ENCODE data around the gene CERKL. TPM values are rescaled to one million over a fixed set of nuclear protein-coding genes. Genes with fewer than 3 reads are reported as not detected.

Gene CERKL
- total and polyA plus RNA-seq, 2 experiments from 2014 or later, result 1.9 to 2.3 TPM

- WGBS (ENCODE audit: low lambda C conversion rate, missing lambda C conversion rate), result 72% methylated on average over 6 of the region's 6 CpGs
- Histone ChIP-seq H3K4me1 (ENCODE audit: insufficient read depth) (peaks cover 13% of the 10 kb centered on the region), H3K9me3 (ENCODE audit: low read depth) (no peaks in the 10 kb centered on the region), H2AFZ (no peak overlapping the region), H3K27ac (no peak overlapping the region), H3K36me3 (replicated peaks; ENCODE audit: insufficient read depth, low read depth) (no peaks in the 10 kb centered on the region), H3K9me2 (replicated peaks; ENCODE audit: insufficient read depth) (no peaks in the 10 kb centered on the region), H3K79me2 (no peaks in the 10 kb centered on the region), H3K4me3 (no peak overlapping the region), H3K27me3 (peaks cover 90% of the 10 kb centered on the region), H3K4me2 (no peak overlapping the region), H4K20me1 (ENCODE audit: insufficient read depth, poor library complexity, severe bottlenecking) (no peaks in the 10 kb centered on the region)
- TF ChIP-seq EZH2 (IDR thresholded peaks at IDR 0.05; ENCODE audit: borderline replicate concordance) (no peak), CTCF (IDR thresholded peaks at IDR 0.05; ENCODE audit: poor library complexity) (no peak), EZH2phosphoT487 (IDR thresholded peaks at IDR 0.05; ENCODE audit: low read depth, severe bottlenecking, unreplicated experiment) (no peak)
- no peak for DNase-seq (ENCODE audit: low spot score)
Observed at GRCh38 chr2:181686576-181687185, 29.8 kb upstream of the CERKL start.

- DNase-seq (ENCODE audit: low spot score), result peak; percentile 36
- no peaks in the 10 kb centered on the region for H3K9me3 ChIP-seq (ENCODE audit: low read depth)
- no peak overlapping the region for H3K4me3 ChIP-seq
- peaks cover 99% of the 10 kb centered on the region for H3K27me3 ChIP-seq
- H3K4me2 ChIP-seq, result no peak overlapping the region
- H3K4me1 ChIP-seq (ENCODE audit: insufficient read depth), result peaks cover 17% of the 10 kb centered on the region
- no peaks in the 10 kb centered on the region for H3K9me2 ChIP-seq (replicated peaks; ENCODE audit: insufficient read depth)
- H3K36me3 ChIP-seq (replicated peaks; ENCODE audit: insufficient read depth, low read depth), result no peaks in the 10 kb centered on the region
- 14% methylated on average over 21 of the region's 21 CpGs for WGBS (ENCODE audit: low lambda C conversion rate, missing lambda C conversion rate)
- TF ChIP-seq EZH2 (IDR thresholded peaks at IDR 0.05; ENCODE audit: borderline replicate concordance) (no peak), CTCF (IDR thresholded peaks at IDR 0.05; ENCODE audit: poor library complexity) (no peak), EZH2phosphoT487 (IDR thresholded peaks at IDR 0.05; ENCODE audit: low read depth, severe bottlenecking, unreplicated experiment) (no peak)
- H3K79me2 ChIP-seq, result no peaks in the 10 kb centered on the region
- H4K20me1 ChIP-seq (ENCODE audit: insufficient read depth, poor library complexity, severe bottlenecking), result no peaks in the 10 kb centered on the region
- no peak overlapping the region for H2AFZ ChIP-seq
- H3K27ac ChIP-seq, result no peak overlapping the region
Observed at GRCh38 chr2:181685150-181685688, 28.3 kb upstream of the CERKL start.

GRCh38 chr2:181684454-181685149 is 27.7 kb upstream of the CERKL start:
- Histone ChIP-seq H3K4me2 (peak overlapping the region; percentile 80), H3K9me2 (replicated peaks; ENCODE audit: insufficient read depth) (no peaks in the 10 kb centered on the region), H4K20me1 (ENCODE audit: insufficient read depth, poor library complexity, severe bottlenecking) (no peaks in the 10 kb centered on the region), H3K9me3 (ENCODE audit: low read depth) (no peaks in the 10 kb centered on the region), H3K27ac (no peak overlapping the region), H3K4me1 (ENCODE audit: insufficient read depth) (peaks cover 17% of the 10 kb centered on the region), H2AFZ (no peak overlapping the region), H3K36me3 (replicated peaks; ENCODE audit: insufficient read depth, low read depth) (no peaks in the 10 kb centered on the region), H3K4me3 (no peak overlapping the region), H3K27me3 (peaks cover 99% of the 10 kb centered on the region), H3K79me2 (no peaks in the 10 kb centered on the region)
- WGBS (ENCODE audit: low lambda C conversion rate, missing lambda C conversion rate), result 21% methylated on average over 26 of the region's 26 CpGs
- no peak for DNase-seq (ENCODE audit: low spot score)
- TF ChIP-seq CTCF (IDR thresholded peaks at IDR 0.05; ENCODE audit: poor library complexity), result no peak
- TF ChIP-seq EZH2 (IDR thresholded peaks at IDR 0.05; ENCODE audit: borderline replicate concordance), result peak; percentile 82
- peak; percentile 32 for TF ChIP-seq EZH2phosphoT487 (IDR thresholded peaks at IDR 0.05; ENCODE audit: low read depth, severe bottlenecking, unreplicated experiment)
